ENCODE results near the gene CNOT4. TPM values are rescaled to one million over a fixed set of nuclear protein-coding genes. Genes with fewer than 3 reads are reported as not detected.

CNOT4 gene
- total and polyA plus RNA-seq, 2 of the 8 experiments (the other 6 are each of a cell fraction or from before 2014, with no cell fraction given): 10.9 to 25.8 TPM

- no peak for TF ChIP-seq EP300 (IDR thresholded peaks at IDR 0.05; ENCODE audit: borderline replicate concordance in 1 of 2, low read depth in 2 of 2, low read length in 2 of 2)
These were observed 31.1 kb upstream of the CNOT4 start (continued) for GRCh38 chr7:135541029-135541428.
